HepG2 (cell line): Measurements from ENCODE around the gene HOXA10. TPM values are rescaled to one million over a fixed set of nuclear protein-coding genes. Genes with fewer than 3 reads are reported as not detected.

Source experiments
- ARID4A ChIP-seq: sonication (generic); formaldehyde crosslinking; IDR thresholded peaks from 2 replicates; pipeline ENCODE4 v1.5.0; 2020; ENCODE audit warnings: mild to moderate bottlenecking, missing genetic modification reagents, borderline replicate concordance
- CEBPG ChIP-seq: IDR thresholded peaks from 2 replicates; pipeline ENCODE4 v1.6.1; 2016
- GABPB1 ChIP-seq: IDR thresholded peaks from 2 replicates; pipeline ENCODE4 v1.6.1; 2016; ENCODE audit warnings: mild to moderate bottlenecking, missing genetic modification reagents, moderate library complexity, missing compliant biosample characterization
- ISL2 ChIP-seq: sonication (generic); formaldehyde crosslinking; IDR thresholded peaks from 2 replicates; pipeline ENCODE4 v1.5.0; 2020; ENCODE audit warnings: missing genetic modification reagents
- MAX ChIP-seq: IDR thresholded peaks from 2 replicates; pipeline ENCODE4 v1.6.1; 2012; ENCODE audit warnings: inconsistent platforms
- MIXL1 ChIP-seq: IDR thresholded peaks from 2 replicates; pipeline ENCODE4 v1.6.1; 2016
- MLLT10 ChIP-seq: sonication (generic); formaldehyde crosslinking; IDR thresholded peaks from 2 replicates; pipeline ENCODE4 v1.4.0; 2020; ENCODE audit warnings: missing genetic modification reagents
- MXI1 ChIP-seq: IDR thresholded peaks from 3 replicates; pipeline ENCODE4 v1.6.1; 2012; ENCODE audit warnings: low read depth, low read length, inconsistent platforms, borderline replicate concordance
- MYPOP ChIP-seq: sonication (generic); formaldehyde crosslinking; IDR thresholded peaks from 2 replicates; pipeline ENCODE4 v1.8.1; 2023; ENCODE audit warnings: mild to moderate bottlenecking, moderate library complexity, missing genetic modification reagents
- SIN3A ChIP-seq: IDR thresholded peaks from 2 replicates; pipeline ENCODE4 v1.6.1; 2011; ENCODE audit warnings: low read depth, mild to moderate bottlenecking, control low read depth, low read length, borderline replicate concordance
- SIX4 ChIP-seq: sonication (generic); formaldehyde crosslinking; IDR thresholded peaks from 2 replicates; pipeline ENCODE4 v1.4.0; 2020; ENCODE audit warnings: missing genetic modification reagents
- SKI ChIP-seq: fragments of 450-650 bp; IDR thresholded peaks from one replicate; pipeline ENCODE4 v1.6.1; 2018; ENCODE audit warnings: mild to moderate bottlenecking; ENCODE audit not compliant: partially characterized antibody
- TERF1 ChIP-seq: sonication (generic); formaldehyde crosslinking; IDR thresholded peaks from 2 replicates; pipeline ENCODE4 v1.8.0; 2022; ENCODE audit warnings: mild to moderate bottlenecking, missing genetic modification reagents, moderate library complexity
- YY1 ChIP-seq: IDR thresholded peaks from 2 replicates; pipeline ENCODE4 v1.6.1; 2011; ENCODE audit warnings: low read length, low read depth, moderate library complexity, mild to moderate bottlenecking; ENCODE audit not compliant: insufficient read depth, insufficient replicate concordance
- ZIK1 ChIP-seq: sonication (generic); formaldehyde crosslinking; IDR thresholded peaks from 2 replicates; pipeline ENCODE4 v1.5.0; 2020; ENCODE audit warnings: mild to moderate bottlenecking, low read depth, missing genetic modification reagents, borderline replicate concordance
- ZNF205 ChIP-seq: IDR thresholded peaks from 2 replicates; pipeline ENCODE4 v1.6.1; 2018; ENCODE audit warnings: missing biosample characterization, missing genetic modification reagents
- ZNF512B ChIP-seq: sonication (generic); formaldehyde crosslinking; IDR thresholded peaks from 2 replicates; pipeline ENCODE4 v1.5.1; 2020; ENCODE audit warnings: missing genetic modification reagents, mild to moderate bottlenecking, borderline replicate concordance
- ZNF672 ChIP-seq: sonication (generic); formaldehyde crosslinking; IDR thresholded peaks from 2 replicates; pipeline ENCODE4 v1.8.1; 2022; ENCODE audit warnings: missing genetic modification reagents
- ZNF740 ChIP-seq: sonication (generic); formaldehyde crosslinking; IDR thresholded peaks from 2 replicates; pipeline ENCODE4 v1.4.0; 2020; ENCODE audit warnings: missing genetic modification reagents
- polyA plus RNA-seq, 8 experiments: library from polyadenylated mRNA; depleted of rRNA in 3 of 8; stranded (reverse) in 7 of 8; unstranded in 1 of 8; fragments of >200 nt; fragmentation: Illumina TruSeq in 4 of 8; extraction: Trizol in 4 of 8; gene quantifications; 2 replicates each; pipeline versions ENCODE4 v1.2.1 to v1.2.3, GENCODE V29; 2011 to 2016; ENCODE audit warnings: low read depth in 4 of 8, missing spikeins in 1 of 8, mixed read lengths in 1 of 8; ENCODE audit not compliant: insufficient read depth in 1 of 8
- total RNA-seq, 5 experiments: library from RNA; depleted of rRNA; stranded (reverse); fragments of >200 nt; fragmentation: Illumina TruSeq; extraction: Trizol; gene quantifications; 2 replicates each; pipeline ENCODE4 v1.2.3, GENCODE V29; 2016; ENCODE audit warnings: low read depth in 1 of 5

The HOXA10 gene
- total and polyA plus RNA-seq, 2 of the 13 experiments (the other 11 are each of a cell fraction or from before 2014, with no cell fraction given), result not detected

GRCh38 chr7:27143023-27143949 lies 30.8 kb downstream of the HOXA10 start, which contains the start of gene HOXA5 (continued):
- TF ChIP-seq ARID4A (CRISPR knock-in tag) (peak; percentile 52; the same call in 1 of the 2 replicates), ZNF672 (CRISPR knock-in tag) (no peak), ZNF740 (0 out of 2 replicates have a peak, but pooled peaks have one; percentile 65), GABPB1 (CRISPR knock-in tag) (peak; percentile 7; the same call in 1 of the 2 replicates), YY1 (peak; percentile 42), CEBPG (CRISPR knock-in tag) (peak; percentile 33), MLLT10 (no peak), MXI1 (peak; percentile 20; the same call in 1 of the 3 replicates), MIXL1 (peak; percentile 17; the same call in 1 of the 2 replicates), ZIK1 (CRISPR knock-in tag) (no peak), SIX4 (CRISPR knock-in tag) (no peak), ISL2 (no peak), MYPOP (CRISPR knock-in tag) (no peak), SIN3A (no peak; the same call in 1 of the 2 replicates), ZNF205 (CRISPR knock-in tag) (no peak), TERF1 (no peak), MAX (peak; percentile 60), ZNF512B (CRISPR knock-in tag) (no peak), SKI (peak; percentile 14)
